Astrocyte (in vitro differentiated cells and primary cell): ENCODE data around the gene DSG2. TPM values are rescaled to one million over a fixed set of nuclear protein-coding genes. Genes with fewer than 3 reads are reported as not detected.

ENCODE experiments used
- DNase-seq: peaks from one replicate; pipeline ENCODE4 v3.0.0-alpha.2; 2010; ENCODE audit warnings: low read depth
- FAIRE-seq: peaks from 2 replicates; lab custom pipeline; 2011; peaks lifted over from hg19 to GRCh38; lab: Jason Lieb, UNC
- H2AFZ ChIP-seq: 2 replicates; pipeline ENCODE4 v1.6.0; 2012; ENCODE audit warnings: low read depth, low read length, inconsistent platforms
- H3K27ac ChIP-seq: 2 replicates; pipeline ENCODE4 v1.5.1; 2011; ENCODE audit warnings: low read depth, low read length, inconsistent platforms
- H3K27me3 ChIP-seq: 2 replicates; pipeline ENCODE4 v1.6.0; 2011; ENCODE audit warnings: low read length, inconsistent platforms; ENCODE audit not compliant: insufficient read depth
- H3K36me3 ChIP-seq: 2 replicates; pipeline ENCODE4 v1.5.1; 2011; ENCODE audit warnings: low read length, inconsistent platforms; ENCODE audit not compliant: insufficient read depth
- H3K4me1 ChIP-seq: 2 replicates; pipeline ENCODE4 v1.5.1; 2011; ENCODE audit warnings: low read length, inconsistent platforms; ENCODE audit not compliant: insufficient read depth
- H3K4me2 ChIP-seq: 2 replicates; pipeline ENCODE4 v1.6.0; 2012; ENCODE audit warnings: low read length, inconsistent platforms
- H3K4me3 ChIP-seq: 2 replicates; pipeline ENCODE4 v1.5.1; 2011; ENCODE audit warnings: low read depth, mild to moderate bottlenecking, low read length, inconsistent platforms; ENCODE audit not compliant: insufficient read depth
- H3K79me2 ChIP-seq: 2 replicates; pipeline ENCODE4 v1.6.0; 2012; ENCODE audit warnings: mild to moderate bottlenecking, low read length, inconsistent platforms; ENCODE audit not compliant: insufficient read depth
- H3K9ac ChIP-seq: 2 replicates; pipeline ENCODE4 v1.6.0; 2012; ENCODE audit warnings: mild to moderate bottlenecking, low read length, inconsistent platforms
- H3K9me3 ChIP-seq: 2 replicates; pipeline ENCODE4 v1.5.1; 2012; ENCODE audit warnings: low read depth, mild to moderate bottlenecking, low read length, inconsistent platforms; ENCODE audit not compliant: insufficient read depth
- H4K20me1 ChIP-seq: 2 replicates; pipeline ENCODE4 v1.6.0; 2012; ENCODE audit warnings: low read length, inconsistent platforms; ENCODE audit not compliant: insufficient read depth
- H3K27ac Mint-ChIP-seq: one replicate; pipeline ENCODE4 v1.8.0; 2021; ENCODE audit warnings: mild to moderate bottlenecking, mixed read lengths; ENCODE audit not compliant: unreplicated experiment
- H3K27me3 Mint-ChIP-seq: one replicate; pipeline ENCODE4 v1.8.0; 2021; ENCODE audit warnings: low read depth, mixed read lengths; ENCODE audit not compliant: unreplicated experiment
- H3K36me3 Mint-ChIP-seq: one replicate; pipeline ENCODE4 v1.8.0; 2021; ENCODE audit warnings: low read depth, mixed read lengths; ENCODE audit not compliant: unreplicated experiment
- H3K4me1 Mint-ChIP-seq: one replicate; pipeline ENCODE4 v1.8.0; 2021; ENCODE audit warnings: low read depth, mixed read lengths; ENCODE audit not compliant: unreplicated experiment
- H3K4me3 Mint-ChIP-seq: one replicate; pipeline ENCODE4 v1.8.0; 2021; ENCODE audit warnings: mild to moderate bottlenecking, moderate library complexity, mixed read lengths; ENCODE audit not compliant: unreplicated experiment
- H3K9me3 Mint-ChIP-seq: one replicate; pipeline ENCODE4 v1.8.0; 2021; ENCODE audit warnings: mild to moderate bottlenecking, mixed read lengths; ENCODE audit not compliant: unreplicated experiment
- CTCF ChIP-seq: IDR thresholded peaks from 2 replicates; pipeline ENCODE4 v1.5.1; 2011; ENCODE audit warnings: low read depth, mild to moderate bottlenecking, inconsistent platforms, low read length, moderate library complexity; ENCODE audit not compliant: insufficient read depth
- EZH2 ChIP-seq: IDR thresholded peaks from 2 replicates; pipeline ENCODE4 v1.6.1; 2012; ENCODE audit warnings: mild to moderate bottlenecking, low read length, inconsistent platforms; ENCODE audit not compliant: insufficient read depth
- total RNA-seq: library from RNA; stranded (reverse); gene quantifications from 2 replicates; pipeline ENCODE4 v1.2.1, GENCODE V29; 2021

DSG2 gene
- total RNA-seq, 1 donor from 2014 or later = 154 TPM

DNA sequence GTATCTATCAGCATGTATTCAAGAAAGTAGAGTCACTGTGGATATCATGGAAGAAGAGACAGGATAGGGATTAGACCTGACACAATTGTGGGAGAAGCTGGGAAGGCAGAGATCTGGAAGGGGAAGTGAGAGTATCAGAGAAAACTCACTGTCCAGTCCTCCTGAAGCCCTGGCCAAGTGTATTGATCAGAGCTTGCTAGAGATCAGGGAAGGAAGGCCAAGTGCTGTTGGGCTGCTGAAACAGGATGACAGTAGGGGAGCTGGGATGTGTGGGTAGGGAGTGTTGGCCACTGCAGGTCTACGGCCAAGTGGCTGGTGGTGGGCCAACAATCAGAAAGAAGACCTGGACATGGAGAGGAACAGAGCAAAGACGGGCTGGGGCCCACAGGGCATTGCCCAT lies 67.4 kb downstream of the DSG2 start:
- H3K9me3 ChIP-seq = no peaks in the 10 kb centered on the region
- H3K4me3 ChIP-seq = no peak overlapping the region
- H3K4me2 ChIP-seq = no peak overlapping the region
- peaks cover 21% of the 10 kb centered on the region for H3K27me3 ChIP-seq
- H3K4me3 Mint-ChIP-seq = no peak overlapping the region
- TF ChIP-seq EZH2 (no peak), CTCF (no peak)
- no peak overlapping the region for H3K27ac Mint-ChIP-seq
- no peaks in the 10 kb centered on the region for H3K79me2 ChIP-seq
- no peak overlapping the region for H3K9ac ChIP-seq
- H3K4me1 Mint-ChIP-seq = no peaks in the 10 kb centered on the region
- DNase-seq = no peak
- H4K20me1 ChIP-seq = no peaks in the 10 kb centered on the region
- no peak for FAIRE-seq
- peaks cover 4% of the 10 kb centered on the region for H3K27me3 Mint-ChIP-seq
- no peaks in the 10 kb centered on the region for H3K9me3 Mint-ChIP-seq
- no peaks in the 10 kb centered on the region for H3K36me3 ChIP-seq
- no peaks in the 10 kb centered on the region for H3K4me1 ChIP-seq
- H3K36me3 Mint-ChIP-seq = no peaks in the 10 kb centered on the region
- no peak overlapping the region for H3K27ac ChIP-seq
- H2AFZ ChIP-seq = no peak overlapping the region

- no peaks in the 10 kb centered on the region for H3K36me3 ChIP-seq
- H4K20me1 ChIP-seq = no peaks in the 10 kb centered on the region
- no peak overlapping the region for H3K27ac ChIP-seq
- no peak overlapping the region for H2AFZ ChIP-seq
- no peaks in the 10 kb centered on the region for H3K79me2 ChIP-seq
- H3K9me3 ChIP-seq = no peaks in the 10 kb centered on the region
- peaks cover 4% of the 10 kb centered on the region for H3K27me3 Mint-ChIP-seq
- H3K27me3 ChIP-seq = peaks cover 16% of the 10 kb centered on the region
- no peak overlapping the region for H3K4me3 ChIP-seq
- TF ChIP-seq CTCF = no peak
- no peak overlapping the region for H3K4me3 Mint-ChIP-seq
- H3K9ac ChIP-seq = no peak overlapping the region
- no peaks in the 10 kb centered on the region for H3K9me3 Mint-ChIP-seq
- no peak overlapping the region for H3K27ac Mint-ChIP-seq
- FAIRE-seq (no peak), DNase-seq (no peak)
- H3K4me1 ChIP-seq = no peaks in the 10 kb centered on the region
- no peaks in the 10 kb centered on the region for H3K36me3 Mint-ChIP-seq
- no peak overlapping the region for H3K4me2 ChIP-seq
- H3K4me1 Mint-ChIP-seq = no peaks in the 10 kb centered on the region
These were observed 68.0 kb downstream of the DSG2 start for GRCh38 chr18:31565782-31566512.

- H3K4me3 ChIP-seq = no peak overlapping the region
- no peak overlapping the region for H2AFZ ChIP-seq
- H3K27ac Mint-ChIP-seq = no peak overlapping the region
- H3K27me3 Mint-ChIP-seq = peaks cover 4% of the 10 kb centered on the region
- no peaks in the 10 kb centered on the region for H3K36me3 Mint-ChIP-seq
- DNase-seq (no peak), FAIRE-seq (no peak)
- no peaks in the 10 kb centered on the region for H3K79me2 ChIP-seq
- TF ChIP-seq CTCF (no peak), EZH2 (no peak)
- H3K4me3 Mint-ChIP-seq = no peak overlapping the region
- no peaks in the 10 kb centered on the region for H3K36me3 ChIP-seq
- H4K20me1 ChIP-seq = no peaks in the 10 kb centered on the region
- no peak overlapping the region for H3K27ac ChIP-seq
- peaks cover 16% of the 10 kb centered on the region for H3K27me3 ChIP-seq
- no peaks in the 10 kb centered on the region for H3K9me3 Mint-ChIP-seq
- H3K9me3 ChIP-seq = no peaks in the 10 kb centered on the region
- no peak overlapping the region for H3K9ac ChIP-seq
- H3K4me1 ChIP-seq = no peaks in the 10 kb centered on the region
- H3K4me2 ChIP-seq = no peak overlapping the region
- no peaks in the 10 kb centered on the region for H3K4me1 Mint-ChIP-seq
These were observed 68.8 kb downstream of the DSG2 start for GRCh38 chr18:31566576-31567306.
